NCI-H1105 treated with DMSO at 0.1 percent for 48 hours (cell line): ENCODE data around the gene DNM3.
A peak's percentile ranks its signal among the peaks of the same experiment; 100 is the strongest.
"Not testable (repeated sequence)": the region's sequence is repeated elsewhere in the genome, so short reads cannot be mapped to it uniquely, and the experiment has no call there.

Experiments
- DNase-seq: peaks from one replicate; lab custom pipeline; 2025; lab: John Stamatoyannopoulos, UW

Gene DNM3

DNA sequence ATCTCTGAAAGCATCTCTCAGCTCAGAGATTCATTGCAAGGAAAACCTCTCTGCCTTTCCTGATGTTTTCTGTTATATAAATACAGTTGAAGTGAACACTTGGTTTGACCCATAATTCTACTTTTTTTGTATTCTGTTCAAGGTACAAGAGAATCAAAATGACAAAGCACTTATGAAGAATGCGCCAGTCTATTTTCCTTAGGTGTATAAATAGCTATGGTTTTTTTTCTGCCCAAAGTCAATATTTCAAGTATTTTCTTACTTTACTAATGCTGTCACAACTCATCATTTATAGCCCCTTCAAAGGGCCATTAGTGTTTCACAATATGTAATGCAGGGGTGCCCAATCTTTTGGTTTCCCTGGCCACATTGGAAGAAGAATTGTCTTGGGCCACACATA is 436.7 kb downstream of the DNM3 start:
- DNase-seq: no peak

DNA sequence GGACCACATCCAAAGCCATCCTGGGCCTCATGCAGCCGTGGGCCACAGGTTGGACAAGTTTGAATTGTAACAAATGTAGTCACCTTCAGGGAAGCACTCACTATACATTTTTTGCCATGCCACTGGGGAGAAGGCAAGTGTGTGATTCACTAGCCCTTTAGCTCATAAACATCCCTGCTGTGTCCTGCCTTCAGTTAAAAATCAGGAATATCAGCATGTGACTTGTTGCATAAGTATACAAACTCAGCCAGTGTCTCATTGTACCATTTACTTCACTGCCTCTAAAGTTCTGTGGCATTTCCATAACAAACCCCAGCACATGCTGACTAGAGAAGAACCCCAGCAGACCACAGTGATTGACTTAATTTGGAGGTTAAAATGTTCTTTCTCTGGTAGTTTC is 437.2 kb downstream of the DNM3 start:
- DNase-seq: no peak

GRCh38 chr1:172279939-172280636 is 438.8 kb downstream of the DNM3 start:
- DNase-seq: no peak

DNA sequence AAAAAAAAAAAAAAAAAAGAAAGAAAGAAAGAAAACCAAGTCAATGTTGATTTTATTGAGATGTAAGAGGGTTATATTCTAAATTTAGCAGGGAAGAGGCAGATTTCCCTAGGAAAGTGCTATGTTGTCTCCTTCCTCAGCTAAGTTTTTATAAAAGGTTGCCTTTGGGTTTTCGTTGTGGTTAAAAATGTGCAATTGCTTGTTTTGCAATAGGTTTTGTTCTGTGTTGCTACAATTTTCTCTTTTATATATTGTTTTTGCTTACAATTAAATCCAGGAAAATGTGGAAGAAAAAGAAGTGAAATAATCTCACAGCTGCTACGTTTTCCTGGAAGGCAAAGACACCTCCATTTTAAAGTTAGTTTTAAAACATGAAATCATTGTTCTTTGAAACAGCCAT is 442.5 kb downstream of the DNM3 start:
- no peak for DNase-seq

GRCh38 chr1:172286629-172287076 is 445.4 kb downstream of the DNM3 start:
- no peak for DNase-seq

DNA sequence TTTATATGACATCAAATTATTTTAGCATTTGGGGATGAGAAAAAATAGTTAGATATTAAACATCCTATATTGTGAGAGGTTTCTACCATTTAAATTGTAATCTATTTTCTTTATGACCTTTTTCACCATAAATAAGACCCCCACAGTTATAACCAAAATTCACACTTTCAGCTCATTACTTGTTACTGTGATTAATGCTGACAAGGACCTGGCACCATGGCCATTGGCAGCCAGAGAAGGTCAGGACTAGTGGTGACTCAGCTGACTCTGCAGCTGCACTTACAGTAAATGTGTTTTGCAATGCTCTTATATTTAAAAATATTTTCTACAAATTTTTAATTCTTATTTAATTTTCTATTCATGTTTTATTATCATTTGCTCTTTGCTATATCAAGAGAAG is 445.9 kb downstream of the DNM3 start:
- no peak for DNase-seq

- DNase-seq: no peak
Observed at GRCh38 chr1:172288581-172288980, 447.3 kb downstream of the DNM3 start.

DNA sequence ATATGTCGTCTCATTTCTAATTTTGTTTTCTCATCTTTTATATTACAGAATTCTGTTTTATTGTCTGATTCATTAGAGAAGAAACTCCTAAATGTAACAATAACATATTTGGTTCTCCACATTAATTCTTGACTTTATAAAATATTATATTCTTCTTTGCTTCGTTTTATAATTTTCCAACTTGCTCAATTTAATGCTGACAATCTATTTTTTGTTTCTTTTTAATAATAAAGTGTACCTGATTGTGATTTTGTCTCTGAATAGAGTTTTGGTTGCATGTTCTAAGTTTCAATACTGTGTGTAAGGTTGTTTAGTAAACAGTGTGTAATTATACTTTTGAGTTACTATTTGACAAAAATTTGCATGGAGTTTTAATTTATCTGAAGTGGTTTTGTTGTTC is 448.1 kb downstream of the DNM3 start:
- DNase-seq: no peak

- DNase-seq: no peak
Observed at GRCh38 chr1:172292840-172293239, 451.5 kb downstream of the DNM3 start.

DNA sequence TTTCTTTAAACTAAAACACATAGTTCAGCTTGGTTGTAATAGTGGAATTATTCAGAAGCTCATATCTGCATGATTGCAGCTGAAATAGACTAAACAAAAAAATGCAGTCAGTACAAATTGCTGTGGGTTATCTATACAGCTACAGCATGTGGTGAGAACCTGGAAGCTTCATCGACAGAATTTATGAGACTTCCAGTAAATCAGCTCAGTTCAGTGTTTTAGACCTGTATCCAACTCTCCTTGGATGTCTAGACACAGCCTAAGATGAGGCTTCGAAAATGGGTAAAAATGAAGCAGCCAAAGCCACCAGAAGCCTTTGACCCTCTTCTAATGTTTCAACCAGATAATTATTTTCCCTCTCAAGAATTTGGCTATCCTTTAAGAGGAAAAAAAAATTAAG is 452.1 kb downstream of the DNM3 start:
- no peak for DNase-seq

- no peak for DNase-seq
Observed at GRCh38 chr1:172298141-172298540, 456.8 kb downstream of the DNM3 start.

DNA sequence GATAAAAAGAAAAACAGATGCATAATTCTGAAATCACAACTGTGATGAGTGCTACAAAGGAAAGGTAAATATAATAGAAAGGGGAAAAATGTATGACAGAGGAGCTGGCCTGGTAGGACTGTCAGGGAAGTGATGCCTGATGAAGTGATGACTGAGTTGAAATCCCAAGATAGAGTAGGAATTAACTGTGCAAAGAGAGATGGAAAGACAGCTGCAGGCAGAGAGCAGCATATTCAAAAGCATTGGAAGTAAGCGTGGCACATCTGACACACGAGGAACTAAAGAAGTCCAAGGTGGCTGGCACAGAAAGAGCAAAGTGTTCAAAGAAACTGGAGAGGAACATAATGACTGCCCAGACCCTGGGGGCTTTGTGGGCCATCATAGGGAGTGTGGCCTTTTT is 457.6 kb downstream of the DNM3 start:
- DNase-seq: no peak

DNA sequence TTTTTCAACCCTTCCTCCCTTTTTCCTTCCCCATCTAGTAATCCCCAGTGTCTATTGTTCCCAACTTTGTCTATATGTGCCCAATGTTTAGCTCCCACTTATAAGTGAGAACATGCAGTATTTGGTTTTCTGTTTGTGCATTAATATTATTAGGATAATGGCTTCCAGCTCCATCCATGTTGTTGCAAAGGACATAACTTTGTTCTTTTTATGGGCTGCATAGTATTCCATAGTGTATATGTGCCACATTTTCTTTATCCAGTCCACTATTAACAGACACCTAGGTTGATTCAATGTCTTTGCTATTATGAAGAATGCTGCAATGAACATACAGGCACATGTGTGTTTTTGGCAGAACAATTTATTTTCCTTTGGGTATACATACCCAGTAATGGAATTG is 458.2 kb downstream of the DNM3 start:
- DNase-seq: no peak

- not testable (repeated sequence) for DNase-seq
Observed at GRCh38 chr1:172307508-172307907, 466.2 kb downstream of the DNM3 start.

GRCh38 chr1:172308142-172308541 is 466.8 kb downstream of the DNM3 start:
- DNase-seq: no peak

DNA sequence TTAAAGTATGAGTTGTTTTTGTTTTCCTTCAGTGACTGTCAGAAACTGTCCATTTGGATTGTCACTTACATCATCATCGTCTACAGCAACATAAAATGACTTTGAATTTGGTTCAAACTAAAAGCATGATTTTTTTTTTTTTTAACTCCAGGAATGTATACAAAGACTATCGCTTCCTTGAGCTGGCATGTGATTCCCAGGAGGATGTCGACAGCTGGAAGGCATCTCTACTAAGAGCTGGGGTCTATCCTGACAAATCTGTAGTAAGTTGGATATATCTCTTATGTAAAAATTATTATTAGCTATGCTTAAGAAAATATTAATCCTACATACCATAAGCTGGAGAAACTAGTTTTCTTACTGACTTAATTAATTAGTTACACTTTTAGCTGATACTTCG is 467.3 kb downstream of the DNM3 start:
- DNase-seq: no peak

DNA sequence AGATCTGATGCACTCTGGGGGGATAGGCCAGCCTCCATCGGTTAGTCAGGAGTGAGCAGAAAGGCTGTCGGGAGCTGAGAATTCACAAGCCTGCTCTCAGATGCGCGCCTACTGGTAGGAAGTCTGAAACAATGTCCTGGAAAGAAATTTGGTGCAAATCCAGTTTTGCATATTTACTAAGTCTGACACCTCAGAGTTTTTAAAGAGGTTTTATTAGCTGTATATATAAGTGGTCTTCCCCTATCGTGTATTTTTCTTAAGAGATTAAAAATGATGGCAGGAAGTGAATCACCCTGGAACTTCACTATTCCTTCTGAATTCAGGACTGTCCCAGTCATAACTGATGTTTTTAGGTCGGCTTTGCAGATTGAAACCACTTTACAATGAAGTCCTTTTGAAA is 479.4 kb downstream of the DNM3 start:
- no peak for DNase-seq

GRCh38 chr1:172321451-172321850 is 480.2 kb downstream of the DNM3 start:
- no peak for DNase-seq

GRCh38 chr1:172322219-172323061 is 481.1 kb downstream of the DNM3 start:
- DNase-seq: peak; percentile 14

DNA sequence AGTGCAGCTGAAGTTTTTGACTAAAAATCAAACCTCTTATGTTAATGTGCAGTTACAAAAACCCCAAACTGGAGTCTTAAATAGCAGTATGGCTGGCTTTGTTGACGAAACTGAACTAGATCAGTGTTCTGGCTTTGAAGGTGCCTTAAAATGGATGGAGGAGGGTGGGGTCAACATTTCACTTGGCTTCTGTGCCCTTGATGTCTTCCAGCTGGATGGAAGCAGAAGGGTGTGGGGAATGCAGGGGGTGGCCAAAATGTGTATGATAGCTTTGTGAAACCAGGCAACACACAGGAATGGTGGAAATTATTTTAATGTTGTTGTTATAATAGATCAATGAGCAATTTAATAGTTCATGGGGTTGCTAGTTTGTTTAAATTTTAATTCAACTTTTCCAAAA is 482.4 kb downstream of the DNM3 start:
- DNase-seq: no peak

DNA sequence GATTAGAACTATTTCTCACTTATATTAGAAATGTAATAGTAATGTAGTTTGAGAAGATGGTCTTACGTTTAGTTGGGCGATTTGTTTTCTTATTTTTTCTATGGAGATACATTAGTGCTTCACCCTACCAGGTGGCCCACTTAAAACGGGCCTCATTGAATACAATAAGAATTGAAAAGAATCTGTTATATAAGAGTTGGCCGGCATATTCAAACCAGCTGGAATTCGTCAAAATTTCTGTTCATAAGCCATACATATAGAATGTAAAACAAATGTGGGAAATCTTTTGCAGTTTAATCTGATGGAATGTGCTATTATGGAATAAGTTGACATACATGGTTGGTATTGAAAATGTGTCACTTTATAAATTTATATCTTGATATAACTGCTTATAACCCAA is 482.8 kb downstream of the DNM3 start:
- DNase-seq: no peak

DNA sequence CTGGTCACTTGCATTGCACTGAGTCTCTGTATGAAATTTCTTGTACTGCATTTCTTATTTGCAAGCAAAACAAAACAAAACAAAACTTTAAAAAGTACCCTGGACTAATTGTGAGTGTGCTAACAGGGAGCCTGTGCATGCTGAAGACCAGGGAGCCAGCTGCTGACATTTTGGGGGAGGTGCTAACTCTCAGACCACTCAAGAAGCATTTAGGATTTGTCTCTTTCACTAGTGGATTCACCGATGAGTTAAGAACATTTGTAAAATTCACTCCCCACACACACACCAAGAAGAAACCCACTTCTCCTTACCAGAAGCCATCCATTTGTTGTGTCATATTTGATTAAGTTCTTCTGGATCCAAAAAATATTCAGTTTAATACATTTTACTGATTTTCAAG is 483.5 kb downstream of the DNM3 start:
- DNase-seq: no peak

DNA sequence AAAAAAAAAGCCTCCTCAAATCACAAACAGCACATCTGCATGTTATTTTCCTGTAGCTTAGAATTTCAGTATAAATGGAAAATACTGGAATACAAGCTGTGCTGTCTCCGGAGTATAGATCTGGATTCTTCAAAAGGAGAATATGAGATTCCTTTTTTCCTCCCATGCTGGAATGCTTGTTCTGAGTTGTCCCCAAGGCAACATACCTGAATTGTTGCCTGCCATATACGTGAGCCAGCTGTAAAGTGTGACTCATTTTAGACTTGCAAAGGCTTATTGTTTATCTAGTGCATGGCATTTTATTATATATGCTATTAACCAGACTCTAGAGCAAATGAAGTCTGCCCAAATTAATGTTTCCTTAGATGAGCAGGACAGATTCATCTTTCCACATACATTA is 484.2 kb downstream of the DNM3 start:
- DNase-seq: no peak

DNA sequence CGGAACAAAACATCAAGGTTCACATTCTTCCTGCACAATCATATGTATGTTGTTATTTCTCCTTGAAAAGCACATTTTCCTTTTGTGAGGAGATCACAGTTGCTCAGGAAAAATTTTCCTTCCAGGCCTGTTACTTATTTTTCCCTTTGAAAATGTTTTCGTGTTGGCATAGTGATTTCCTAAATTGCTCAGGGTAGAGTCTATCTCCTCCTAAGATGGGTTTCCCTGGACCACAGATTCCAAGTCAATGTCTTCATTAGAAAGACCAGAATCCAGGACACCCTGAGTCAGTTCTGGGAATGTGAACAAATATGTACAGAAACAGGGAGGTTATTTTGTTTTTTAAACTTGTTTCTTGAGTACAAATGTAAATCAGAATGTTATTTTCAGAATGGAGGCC is 484.8 kb downstream of the DNM3 start:
- no peak for DNase-seq
